ENCODE data around the gene CALN1. TPM values are rescaled to one million over a fixed set of nuclear protein-coding genes. Genes with fewer than 3 reads are reported as not detected.

CALN1 gene
- total and polyA plus RNA-seq, 2 experiments from 2014 or later: 7.6 to 14.5 TPM

GRCh38 chr7:72435366-72435765 lies 23.2 kb upstream of the CALN1 start:
- Histone ChIP-seq H3K4me1 (ENCODE audit: insufficient read depth) (no peaks in the 10 kb centered on the region), H3K4me3 (no peak overlapping the region), H3K36me3 (ENCODE audit: insufficient read depth) (no peaks in the 10 kb centered on the region), H3K4me2 (no peak overlapping the region), H3K27ac (ENCODE audit: low read depth) (no peak overlapping the region), H3F3A (replicated peaks; ENCODE audit: low read depth) (no peaks in the 10 kb centered on the region), H3K79me2 (replicated peaks; ENCODE audit: insufficient read depth) (no peaks in the 10 kb centered on the region), H3K27me3 (ENCODE audit: insufficient read depth) (no peaks in the 10 kb centered on the region), H2AFZ (peak overlapping the region; percentile 76), H4K20me1 (replicated peaks; ENCODE audit: insufficient read depth) (no peaks in the 10 kb centered on the region), H3K9me2 (ENCODE audit: insufficient read depth) (0 out of 2 replicates have a peak, but pooled peaks cover 3% of the 10 kb centered on the region)
- no peak for TF ChIP-seq CREB1 (CRISPR knock-in tag; IDR thresholded peaks at IDR 0.05; ENCODE audit: low read depth)
- no peak overlapping the region for H3K4me3 Mint-ChIP-seq
- peak; percentile 38; the same call in 1 of the 3 replicates for ATAC-seq
- no peak overlapping the region for H3K27ac Mint-ChIP-seq
- H3K9me3 Mint-ChIP-seq: no peaks in the 10 kb centered on the region; the same call in 1 of the 3 replicates
- DNase-seq (ENCODE audit: low spot score): peak; percentile 20
- no peaks in the 10 kb centered on the region for H3K4me1 Mint-ChIP-seq
- H3K36me3 Mint-ChIP-seq (ENCODE audit: low read depth): no peaks in the 10 kb centered on the region
- H3K27me3 Mint-ChIP-seq (ENCODE audit: insufficient read depth, low read depth, poor library complexity): peaks cover 2% of the 10 kb centered on the region

GRCh38 chr7:72430531-72430930 lies 18.4 kb upstream of the CALN1 start:
- Mint-ChIP-seq H3K27ac (no peak overlapping the region), H3K9me3 (no peaks in the 10 kb centered on the region; the same call in 2 of the 3 replicates), H3K36me3 (ENCODE audit: low read depth) (no peaks in the 10 kb centered on the region), H3K4me3 (no peak overlapping the region), H3K4me1 (no peaks in the 10 kb centered on the region), H3K27me3 (ENCODE audit: insufficient read depth, low read depth, poor library complexity) (no peaks in the 10 kb centered on the region)
- Histone ChIP-seq H3K79me2 (replicated peaks; ENCODE audit: insufficient read depth) (no peaks in the 10 kb centered on the region), H4K20me1 (replicated peaks; ENCODE audit: insufficient read depth) (no peaks in the 10 kb centered on the region), H3K27ac (ENCODE audit: low read depth) (no peak overlapping the region), H2AFZ (no peak overlapping the region; the same call in 1 of the 2 replicates), H3K4me1 (ENCODE audit: insufficient read depth) (no peaks in the 10 kb centered on the region), H3K4me2 (no peak overlapping the region), H3K27me3 (ENCODE audit: insufficient read depth) (no peaks in the 10 kb centered on the region), H3K4me3 (no peak overlapping the region), H3K36me3 (ENCODE audit: insufficient read depth) (no peaks in the 10 kb centered on the region), H3K9me2 (ENCODE audit: insufficient read depth) (no peaks in the 10 kb centered on the region), H3F3A (replicated peaks; ENCODE audit: low read depth) (no peaks in the 10 kb centered on the region)
- ATAC-seq (peak; percentile 98), DNase-seq (ENCODE audit: low spot score) (peak; percentile 78)
- TF ChIP-seq NANOG (IDR thresholded peaks at IDR 0.05; ENCODE audit: borderline replicate concordance): no peak
- TF ChIP-seq CREB1 (CRISPR knock-in tag; IDR thresholded peaks at IDR 0.05; ENCODE audit: low read depth): no peak
- no peak for TF ChIP-seq EZH2phosphoT487 (IDR thresholded peaks at IDR 0.05; ENCODE audit: unreplicated experiment)
- TF ChIP-seq ZNF462 (CRISPR knock-in tag; IDR thresholded peaks at IDR 0.05): no peak
- TF ChIP-seq REST (IDR thresholded peaks at IDR 0.05; ENCODE audit: unreplicated experiment): no peak
- TF ChIP-seq ZNF331 (CRISPR knock-in tag; IDR thresholded peaks at IDR 0.05; ENCODE audit: low read depth): no peak
- no peak for TF ChIP-seq ZNF114 (CRISPR knock-in tag; IDR thresholded peaks at IDR 0.05)
- no peak for TF ChIP-seq CTCF (conservative IDR thresholded peaks at IDR 0.05; ENCODE audit: low read depth in 2 of 2)
- TF ChIP-seq ETS1 (IDR thresholded peaks at IDR 0.05): no peak

All from GM23338 (cell line).